H9 (cell line): ENCODE results near the gene GOLGA6L26. TPM values are rescaled to one million over a fixed set of nuclear protein-coding genes. Genes with fewer than 3 reads are reported as not detected.

ENCODE experiments used
- total RNA-seq: library from RNA; stranded (reverse); gene quantifications from 2 replicates; pipeline ENCODE4 v1.2.1, GENCODE V29; 2021

Gene GOLGA6L26
- total RNA-seq, 1 experiment from 2014 or later, result not detected

Other genes with a start within 250 kb of the GOLGA6L26 start
- not detected in 2 replicates for gene GOLGA6L1, start 197.4 kb downstream of the GOLGA6L26 start, total RNA-seq
- gene GOLGA8S, start 20.6 kb upstream of the GOLGA6L26 start, total RNA-seq, result 0.07 TPM in 2 replicates
- not detected in 2 replicates for gene GOLGA6L2, start 113.0 kb upstream of the GOLGA6L26 start, total RNA-seq
- gene MKRN3, start 231.5 kb upstream of the GOLGA6L26 start, total RNA-seq, result not detected in 2 replicates